Fibroblast of lung (primary cell): ENCODE results near the gene GRHL3.

Source experiments
- CTCF ChIP-seq, 2 donors: IDR thresholded peaks in 1 of 2; conservative IDR thresholded peaks in 1 of 2; 1 replicate in 1 of 2; 2 replicates in 1 of 2; pipeline ENCODE4 v1.5.1; 2011 to 2012; ENCODE audit warnings: low read length in 2 of 2, control low read depth in 1 of 2, inconsistent platforms in 1 of 2, low read depth in 1 of 2, mild to moderate bottlenecking in 1 of 2
- EZH2 ChIP-seq: IDR thresholded peaks from 2 replicates; pipeline ENCODE4 v1.5.1; 2012; ENCODE audit warnings: low read length, control low read depth, mild to moderate bottlenecking; ENCODE audit errors: missing control alignments

- TF ChIP-seq EZH2 (no peak), CTCF (conservative IDR thresholded peaks at IDR 0.05 in 1 of 2, IDR thresholded peaks at IDR 0.05 in 1 of 2; ENCODE audit: low read depth in 1 of 2, low read length in 2 of 2) (no peak)
These were observed 23.6 kb upstream of the GRHL3 start for GRCh38 chr1:24295535-24295934.
